Measurements from ENCODE around the gene ZBTB43.

DNA sequence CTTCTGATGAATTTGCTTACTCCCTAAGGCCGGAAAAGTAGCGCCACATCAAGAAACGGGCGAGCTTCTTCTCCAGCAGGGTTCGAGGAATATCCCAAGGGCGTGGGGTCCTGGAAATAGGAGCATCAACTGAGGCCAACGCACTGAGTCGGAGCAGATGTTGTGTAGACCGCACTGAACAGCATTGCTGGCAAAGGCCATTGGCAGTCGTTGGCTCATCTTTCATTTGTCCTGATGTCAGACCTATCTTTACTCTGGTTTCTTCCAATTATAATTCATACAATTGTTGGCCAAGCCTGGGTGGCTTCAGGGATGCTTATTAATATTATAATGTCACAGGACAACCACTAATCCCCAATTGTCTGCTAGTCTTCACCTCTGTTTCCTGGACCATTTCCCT is 82.1 kb downstream of the ZBTB43 start:
- TF ChIP-seq, protein P1, sequence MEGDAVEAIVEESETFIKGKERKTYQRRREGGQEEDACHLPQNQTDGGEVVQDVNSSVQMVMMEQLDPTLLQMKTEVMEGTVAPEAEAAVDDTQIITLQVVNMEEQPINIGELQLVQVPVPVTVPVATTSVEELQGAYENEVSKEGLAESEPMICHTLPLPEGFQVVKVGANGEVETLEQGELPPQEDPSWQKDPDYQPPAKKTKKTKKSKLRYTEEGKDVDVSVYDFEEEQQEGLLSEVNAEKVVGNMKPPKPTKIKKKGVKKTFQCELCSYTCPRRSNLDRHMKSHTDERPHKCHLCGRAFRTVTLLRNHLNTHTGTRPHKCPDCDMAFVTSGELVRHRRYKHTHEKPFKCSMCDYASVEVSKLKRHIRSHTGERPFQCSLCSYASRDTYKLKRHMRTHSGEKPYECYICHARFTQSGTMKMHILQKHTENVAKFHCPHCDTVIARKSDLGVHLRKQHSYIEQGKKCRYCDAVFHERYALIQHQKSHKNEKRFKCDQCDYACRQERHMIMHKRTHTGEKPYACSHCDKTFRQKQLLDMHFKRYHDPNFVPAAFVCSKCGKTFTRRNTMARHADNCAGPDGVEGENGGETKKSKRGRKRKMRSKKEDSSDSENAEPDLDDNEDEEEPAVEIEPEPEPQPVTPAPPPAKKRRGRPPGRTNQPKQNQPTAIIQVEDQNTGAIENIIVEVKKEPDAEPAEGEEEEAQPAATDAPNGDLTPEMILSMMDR (IDR thresholded peaks at IDR 0.05; ENCODE audit: borderline replicate concordance, extremely low read depth, low read length, poor library complexity, severe bottlenecking), result no peak
- no peak for TF ChIP-seq EZH2 (IDR thresholded peaks at IDR 0.05; ENCODE audit: borderline replicate concordance, low read depth, low read length, severe bottlenecking)
